Measurements from ENCODE around the gene RPS24.

The RPS24 gene

DNA sequence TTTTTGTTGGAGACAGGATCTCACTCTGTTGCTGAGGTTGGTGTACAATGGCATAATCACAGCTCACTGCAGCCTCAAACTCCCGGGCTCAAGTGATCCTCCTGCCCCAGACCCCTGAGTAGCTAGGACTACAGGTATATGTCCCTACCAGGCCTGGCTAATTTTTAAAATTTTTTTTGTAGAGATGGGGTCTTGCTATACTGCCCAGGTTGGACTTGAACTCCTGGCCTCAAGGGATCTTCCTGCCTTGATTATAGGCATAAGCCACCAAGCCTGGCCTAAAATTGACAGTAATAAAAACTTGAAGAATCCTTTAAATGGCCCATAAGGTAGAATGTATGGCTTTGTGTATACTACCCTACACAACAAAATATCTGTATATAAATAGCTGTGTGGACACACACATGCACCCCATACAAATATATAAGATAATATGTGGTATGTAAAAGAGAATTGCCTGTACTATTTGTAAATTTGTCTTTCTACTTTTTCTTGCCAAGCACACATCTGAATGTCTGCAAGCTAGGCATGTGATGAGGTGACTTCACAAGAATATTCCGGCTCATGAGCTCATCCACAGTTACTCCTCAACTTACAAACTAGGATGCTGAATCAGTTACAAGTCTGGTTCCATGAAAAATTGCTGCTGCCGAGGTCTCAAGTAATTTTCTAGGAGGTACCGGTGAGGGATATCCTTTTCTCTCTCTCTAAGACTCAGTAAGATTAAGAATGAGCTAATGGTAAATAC, 30.9 kb upstream of the RPS24 start:
- no peak for DNase-seq (ENCODE audit: low read depth, low spot score)
- H3K36me3 ChIP-seq (ENCODE audit: insufficient read depth, low read length) = peaks cover 53% of the 10 kb centered on the region; the same call in 1 of the 2 replicates
- TF ChIP-seq POLR2AphosphoS5 (IDR thresholded peaks at IDR 0.05; ENCODE audit: borderline replicate concordance, low read depth, low read length) (no peak), FOXP2 (optimal IDR thresholded peaks at IDR 0.05; ENCODE audit: control extremely low read depth, extremely low read length, insufficient read depth) (no peak), EZH2 (IDR thresholded peaks at IDR 0.05) (no peak)
- H3K4me3 ChIP-seq = no peak overlapping the region
- no peak overlapping the region for H3K27ac ChIP-seq
- no peak overlapping the region for H3K9ac ChIP-seq (ENCODE audit: insufficient read length)
- H3K9me3 ChIP-seq (ENCODE audit: low read depth, low read length) = no peaks in the 10 kb centered on the region

DNA sequence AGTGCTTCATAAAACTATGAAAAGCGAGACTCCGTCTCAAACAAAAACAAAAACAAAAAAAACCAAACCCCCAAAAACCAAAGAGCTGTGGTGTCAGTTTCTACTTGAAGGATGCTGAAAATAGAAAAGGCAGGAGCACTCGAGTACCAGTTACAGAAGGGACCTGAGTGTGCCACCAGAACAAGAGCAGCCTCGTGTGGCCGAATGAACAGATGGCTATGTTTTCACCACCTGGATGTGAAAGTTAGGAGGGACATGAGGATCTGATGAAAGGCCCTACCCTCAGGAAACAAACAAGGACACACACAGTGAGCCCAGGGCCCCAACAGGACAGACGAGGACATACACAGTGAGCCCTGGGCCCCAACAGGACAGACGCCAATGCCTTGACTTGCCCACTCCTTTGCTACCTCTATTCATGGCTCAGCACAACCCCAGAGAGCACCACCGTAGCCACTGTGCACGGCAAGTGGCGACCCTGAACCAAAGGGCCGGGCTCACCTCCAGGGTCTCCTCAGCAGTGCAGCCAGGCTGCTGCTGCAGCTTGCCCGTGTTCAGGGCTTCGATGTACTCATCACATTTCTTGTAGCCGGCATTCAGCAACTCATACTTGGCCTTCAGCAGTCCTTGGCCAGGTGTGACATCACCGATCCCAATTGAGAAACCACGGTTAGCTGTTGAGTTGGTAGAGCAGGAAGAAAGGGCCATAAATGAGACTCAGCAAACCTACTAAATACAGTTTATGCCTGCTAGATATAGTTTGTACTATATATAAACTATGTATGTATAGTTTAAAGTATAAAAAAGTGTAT, 29.2 kb upstream of the RPS24 start:
- Histone ChIP-seq H3K4me3 (no peak overlapping the region), H3K9ac (ENCODE audit: insufficient read length) (no peak overlapping the region), H3K36me3 (ENCODE audit: insufficient read depth, low read length) (peaks cover 55% of the 10 kb centered on the region; the same call in 1 of the 2 replicates), H3K27ac (no peak overlapping the region), H3K9me3 (ENCODE audit: low read depth, low read length) (no peaks in the 10 kb centered on the region)
- TF ChIP-seq EZH2 (IDR thresholded peaks at IDR 0.05) (no peak), FOXP2 (optimal IDR thresholded peaks at IDR 0.05; ENCODE audit: control extremely low read depth, extremely low read length, insufficient read depth) (no peak), POLR2AphosphoS5 (IDR thresholded peaks at IDR 0.05; ENCODE audit: borderline replicate concordance, low read depth, low read length) (no peak)
- no peak for DNase-seq (ENCODE audit: low read depth, low spot score)

DNA sequence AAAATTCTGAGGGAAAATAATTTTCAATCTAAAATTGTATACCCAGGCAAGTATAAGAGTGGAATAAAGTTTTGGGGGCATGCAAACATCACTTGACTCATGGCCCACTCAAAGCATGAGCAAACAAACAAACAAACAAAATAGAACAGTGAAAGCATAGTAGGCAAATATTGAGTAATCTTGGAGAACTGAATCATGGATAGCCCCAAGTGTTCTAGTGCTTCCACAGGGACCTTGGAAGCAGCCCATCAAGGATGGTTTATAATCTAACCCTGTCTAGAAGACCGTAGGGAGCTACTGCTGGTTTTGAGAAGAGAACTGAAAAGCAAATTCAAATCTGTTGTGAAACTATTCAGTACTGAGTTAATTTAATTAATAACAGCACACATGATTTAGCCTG, 26.5 kb upstream of the RPS24 start:
- Histone ChIP-seq H3K9me3 (ENCODE audit: low read depth, low read length) (no peaks in the 10 kb centered on the region), H3K4me3 (no peak overlapping the region), H3K9ac (ENCODE audit: insufficient read length) (no peak overlapping the region), H3K36me3 (ENCODE audit: insufficient read depth, low read length) (peaks cover 52% of the 10 kb centered on the region; the same call in 1 of the 2 replicates), H3K27ac (no peak overlapping the region)
- TF ChIP-seq EZH2 (IDR thresholded peaks at IDR 0.05) (no peak), FOXP2 (optimal IDR thresholded peaks at IDR 0.05; ENCODE audit: control extremely low read depth, extremely low read length, insufficient read depth) (no peak), POLR2AphosphoS5 (IDR thresholded peaks at IDR 0.05; ENCODE audit: borderline replicate concordance, low read depth, low read length) (no peak)
- DNase-seq (ENCODE audit: low read depth, low spot score) = no peak

DNA sequence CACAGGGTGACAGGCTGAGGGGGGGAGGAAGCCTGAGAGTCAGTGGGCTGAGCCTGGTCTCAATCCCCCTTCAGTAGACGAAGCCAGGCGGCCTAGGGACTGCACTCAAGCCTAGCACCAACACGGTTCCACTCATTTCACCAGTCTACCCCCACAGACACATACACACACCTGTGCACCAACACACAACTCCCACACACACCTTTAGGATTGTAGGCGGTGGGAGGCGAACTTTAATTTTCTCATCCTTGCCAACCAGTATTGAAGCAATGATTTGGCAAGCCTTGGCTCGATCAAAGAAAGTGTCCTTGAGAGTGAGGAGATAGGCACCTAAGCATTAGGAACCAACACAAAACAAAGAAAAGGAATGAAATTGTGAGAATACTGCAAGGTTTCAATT, 24.0 kb upstream of the RPS24 start:
- Histone ChIP-seq H3K36me3 (ENCODE audit: insufficient read depth, low read length) (peaks cover 55% of the 10 kb centered on the region; the same call in 1 of the 2 replicates), H3K27ac (no peak overlapping the region), H3K9ac (ENCODE audit: insufficient read length) (no peak overlapping the region), H3K4me3 (no peak overlapping the region), H3K9me3 (ENCODE audit: low read depth, low read length) (no peaks in the 10 kb centered on the region)
- TF ChIP-seq EZH2 (IDR thresholded peaks at IDR 0.05) (no peak), FOXP2 (optimal IDR thresholded peaks at IDR 0.05; ENCODE audit: control extremely low read depth, extremely low read length, insufficient read depth) (no peak), POLR2AphosphoS5 (IDR thresholded peaks at IDR 0.05; ENCODE audit: borderline replicate concordance, low read depth, low read length) (no peak)
- DNase-seq (ENCODE audit: low read depth, low spot score) = no peak

DNA sequence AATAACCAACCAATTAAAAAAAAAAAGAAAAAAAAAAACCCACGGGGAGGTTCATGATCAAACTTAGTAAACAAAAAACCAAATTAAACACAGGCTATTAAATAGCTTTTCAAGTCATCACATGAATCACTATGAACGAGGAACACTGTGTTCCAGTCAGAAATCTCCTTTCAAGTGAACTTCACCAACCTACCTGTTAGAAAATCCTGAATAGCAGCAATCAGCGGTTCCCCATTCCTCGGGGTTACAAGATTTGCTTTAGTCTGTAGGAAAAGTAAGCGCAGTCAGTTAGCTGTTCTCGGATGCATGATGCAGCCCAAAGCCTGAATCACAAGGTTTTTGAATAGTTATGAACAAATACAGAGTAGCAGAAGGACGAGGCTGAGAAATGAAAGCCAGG, 23.4 kb upstream of the RPS24 start:
- no peak for TF ChIP-seq FOXP2 (optimal IDR thresholded peaks at IDR 0.05; ENCODE audit: control extremely low read depth, extremely low read length, insufficient read depth)
- no peak for TF ChIP-seq EZH2 (IDR thresholded peaks at IDR 0.05)
- TF ChIP-seq POLR2AphosphoS5 (IDR thresholded peaks at IDR 0.05; ENCODE audit: borderline replicate concordance, low read depth, low read length) = no peak
- Histone ChIP-seq H3K9ac (ENCODE audit: insufficient read length) (no peak overlapping the region), H3K27ac (no peak overlapping the region), H3K36me3 (ENCODE audit: insufficient read depth, low read length) (peaks cover 51% of the 10 kb centered on the region; the same call in 1 of the 2 replicates), H3K9me3 (ENCODE audit: low read depth, low read length) (no peaks in the 10 kb centered on the region), H3K4me3 (no peak overlapping the region)
- no peak for DNase-seq (ENCODE audit: low read depth, low spot score)

DNA sequence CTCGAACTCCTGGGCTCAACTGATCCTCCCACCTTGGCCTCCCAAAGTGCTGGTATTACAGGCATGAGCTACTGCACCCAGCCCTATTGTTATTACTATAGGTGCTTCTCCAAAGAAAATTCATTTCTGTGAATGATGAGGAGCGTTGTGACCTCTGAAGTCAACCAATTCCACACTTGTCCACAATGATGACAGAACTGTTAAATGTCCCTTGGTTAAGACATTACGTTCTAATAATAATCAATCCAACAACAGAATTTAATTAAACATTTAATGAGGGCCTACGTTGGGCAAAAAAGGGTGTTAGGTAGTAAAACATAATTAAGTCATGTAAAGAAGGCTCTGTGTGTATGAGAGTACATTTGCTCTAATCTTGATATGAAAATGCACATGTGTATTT, 22.6 kb upstream of the RPS24 start:
- H3K4me3 ChIP-seq = no peak overlapping the region
- H3K9ac ChIP-seq (ENCODE audit: insufficient read length) = no peak overlapping the region
- DNase-seq (ENCODE audit: low read depth, low spot score) = no peak
- H3K36me3 ChIP-seq (ENCODE audit: insufficient read depth, low read length) = peaks cover 52% of the 10 kb centered on the region; the same call in 1 of the 2 replicates
- no peak overlapping the region for H3K27ac ChIP-seq
- no peak for TF ChIP-seq FOXP2 (optimal IDR thresholded peaks at IDR 0.05; ENCODE audit: control extremely low read depth, extremely low read length, insufficient read depth)
- TF ChIP-seq POLR2AphosphoS5 (IDR thresholded peaks at IDR 0.05; ENCODE audit: borderline replicate concordance, low read depth, low read length) = no peak
- no peak for TF ChIP-seq EZH2 (IDR thresholded peaks at IDR 0.05)
- H3K9me3 ChIP-seq (ENCODE audit: low read depth, low read length) = no peaks in the 10 kb centered on the region

DNA sequence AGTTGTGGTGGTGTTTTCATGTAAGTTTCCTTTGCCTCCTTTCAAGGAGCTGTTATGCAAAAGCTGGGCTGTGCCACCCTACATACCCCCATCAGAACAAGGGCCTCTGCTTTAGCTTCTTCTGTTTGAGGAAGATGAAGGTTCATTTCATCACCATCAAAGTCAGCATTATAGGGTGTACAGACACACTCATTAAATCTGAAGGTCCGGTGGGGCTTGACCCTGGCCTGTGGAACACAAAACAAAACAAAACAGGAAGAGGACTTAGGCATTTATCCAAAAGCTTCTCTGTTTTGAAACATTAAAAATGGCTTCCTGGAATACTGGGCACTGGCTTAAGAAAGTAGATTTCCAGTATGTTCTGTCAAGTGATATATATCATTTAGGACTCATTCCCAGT, 20.1 kb upstream of the RPS24 start:
- DNase-seq (ENCODE audit: low read depth, low spot score) = no peak
- no peak overlapping the region for H3K4me3 ChIP-seq
- H3K27ac ChIP-seq = no peak overlapping the region
- H3K9ac ChIP-seq (ENCODE audit: insufficient read length) = no peak overlapping the region
- H3K36me3 ChIP-seq (ENCODE audit: insufficient read depth, low read length) = peaks cover 49% of the 10 kb centered on the region; the same call in 1 of the 2 replicates
- TF ChIP-seq FOXP2 (optimal IDR thresholded peaks at IDR 0.05; ENCODE audit: control extremely low read depth, extremely low read length, insufficient read depth) (no peak), POLR2AphosphoS5 (IDR thresholded peaks at IDR 0.05; ENCODE audit: borderline replicate concordance, low read depth, low read length) (no peak), EZH2 (IDR thresholded peaks at IDR 0.05) (no peak)
- H3K9me3 ChIP-seq (ENCODE audit: low read depth, low read length) = no peaks in the 10 kb centered on the region

DNA sequence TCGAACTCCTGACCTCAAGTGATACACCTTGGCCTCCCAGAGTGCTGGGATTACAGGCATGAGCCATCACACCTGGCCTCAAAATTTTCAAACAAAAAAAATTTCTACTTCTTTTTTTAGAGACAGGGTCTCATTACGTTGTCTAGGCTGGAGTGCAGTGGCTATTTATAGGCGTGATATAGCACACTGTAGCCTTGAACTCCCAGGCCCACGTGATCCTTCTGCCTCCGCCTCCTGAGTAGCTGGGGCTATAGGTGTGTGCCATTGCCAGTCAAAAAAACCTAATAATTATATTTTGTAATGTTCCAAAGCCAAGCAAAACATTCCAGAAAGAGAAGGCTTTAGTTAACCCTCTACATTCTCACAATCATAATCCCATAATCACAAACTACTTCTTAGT, 18.1 kb upstream of the RPS24 start:
- DNase-seq (ENCODE audit: low read depth, low spot score) = no peak
- no peak overlapping the region for H3K4me3 ChIP-seq
- no peaks in the 10 kb centered on the region for H3K9me3 ChIP-seq (ENCODE audit: low read depth, low read length)
- H3K27ac ChIP-seq = no peak overlapping the region
- peaks cover 54% of the 10 kb centered on the region; the same call in 1 of the 2 replicates for H3K36me3 ChIP-seq (ENCODE audit: insufficient read depth, low read length)
- no peak overlapping the region for H3K9ac ChIP-seq (ENCODE audit: insufficient read length)
- no peak for TF ChIP-seq FOXP2 (optimal IDR thresholded peaks at IDR 0.05; ENCODE audit: control extremely low read depth, extremely low read length, insufficient read depth)
- TF ChIP-seq POLR2AphosphoS5 (IDR thresholded peaks at IDR 0.05; ENCODE audit: borderline replicate concordance, low read depth, low read length) = no peak
- no peak for TF ChIP-seq EZH2 (IDR thresholded peaks at IDR 0.05)
